Measurements from ENCODE around the gene OAS3. TPM values are rescaled to one million over a fixed set of nuclear protein-coding genes. Genes with fewer than 3 reads are reported as not detected.

Gene OAS3
- total RNA-seq (2013; cell fraction: nucleolus; rRNA removed) = 70.3 and 71.7 TPM in 2 replicates
- total RNA-seq (2014; rRNA removed) (22.2 and 28.5 TPM in 2 replicates), total RNA-seq (2014; rRNA removed; fragmentation: Illumina TruSeq; extraction: Trizol) (13.8 and 16.4 TPM in 2 replicates), total RNA-seq (2021) (39.0 and 44.0 TPM in 2 replicates), polyA plus RNA-seq (2011; rRNA removed) (62.6 and 107 TPM in 2 replicates), polyA plus RNA-seq (2014; fragmentation: Illumina TruSeq; extraction: Trizol) (30.1 and 30.7 TPM in 2 replicates), polyA plus RNA-seq (2014; fragmentation: Nextera tagmentation; extraction: Ambion mirVana) (1 to 10 TPM; 5.1 to 5.9 TPM), polyA plus RNA-seq (2014; rRNA removed) (27.8 and 30.9 TPM in 2 replicates), polyA plus RNA-seq (2016; fragmentation: Nextera tagmentation; extraction: Ambion mirVana) (10 to 100 TPM; 10.8 to 11.0 TPM), polyA minus RNA-seq (2011; rRNA and poly(A)+ RNA removed) (179 and 262 TPM in 2 replicates), Bru-seq, nascent RNA (percentile 78 among the genes with signal in this experiment), BruChase-seq, experiment 1, labeled RNA remaining after a 6-hour chase (percentile 84 among the genes with signal in this experiment), BruChase-seq, experiment 2, labeled RNA remaining after a 2-hour chase (percentile 74 among the genes with signal in this experiment)
- 17.1 TPM for polyA plus RNA-seq (2011; ENCODE audit: low read depth)
- 120 and 180 TPM in 2 replicates for polyA plus RNA-seq (2011; cell fraction: cytosol; rRNA removed)
- polyA plus RNA-seq (2011; cell fraction: nucleus; rRNA removed) = 245 and 329 TPM in 2 replicates
- polyA plus RNA-seq (2012) = 24.3 and 27.7 TPM in 2 replicates
- 36.1 and 38.2 TPM in 2 replicates for polyA minus RNA-seq (2011; cell fraction: cytosol; rRNA and poly(A)+ RNA removed)
- polyA minus RNA-seq (2011; cell fraction: nucleus; rRNA and poly(A)+ RNA removed) = 56.2 and 85.2 TPM in 2 replicates
- long read RNA-seq, experiment 1, full-length matches to known transcripts = 3 of 5 reads
- long read RNA-seq, experiment 1, partial matches to known transcripts = 0 of 5 reads
- long read RNA-seq, experiment 1, other reads (novel, unspliced or antisense) = 2 of 5 reads
- long read RNA-seq, experiment 2, partial matches to known transcripts = 64 of 74 reads
- long read RNA-seq, experiment 2, other reads (novel, unspliced or antisense) = 2 of 74 reads

DNA sequence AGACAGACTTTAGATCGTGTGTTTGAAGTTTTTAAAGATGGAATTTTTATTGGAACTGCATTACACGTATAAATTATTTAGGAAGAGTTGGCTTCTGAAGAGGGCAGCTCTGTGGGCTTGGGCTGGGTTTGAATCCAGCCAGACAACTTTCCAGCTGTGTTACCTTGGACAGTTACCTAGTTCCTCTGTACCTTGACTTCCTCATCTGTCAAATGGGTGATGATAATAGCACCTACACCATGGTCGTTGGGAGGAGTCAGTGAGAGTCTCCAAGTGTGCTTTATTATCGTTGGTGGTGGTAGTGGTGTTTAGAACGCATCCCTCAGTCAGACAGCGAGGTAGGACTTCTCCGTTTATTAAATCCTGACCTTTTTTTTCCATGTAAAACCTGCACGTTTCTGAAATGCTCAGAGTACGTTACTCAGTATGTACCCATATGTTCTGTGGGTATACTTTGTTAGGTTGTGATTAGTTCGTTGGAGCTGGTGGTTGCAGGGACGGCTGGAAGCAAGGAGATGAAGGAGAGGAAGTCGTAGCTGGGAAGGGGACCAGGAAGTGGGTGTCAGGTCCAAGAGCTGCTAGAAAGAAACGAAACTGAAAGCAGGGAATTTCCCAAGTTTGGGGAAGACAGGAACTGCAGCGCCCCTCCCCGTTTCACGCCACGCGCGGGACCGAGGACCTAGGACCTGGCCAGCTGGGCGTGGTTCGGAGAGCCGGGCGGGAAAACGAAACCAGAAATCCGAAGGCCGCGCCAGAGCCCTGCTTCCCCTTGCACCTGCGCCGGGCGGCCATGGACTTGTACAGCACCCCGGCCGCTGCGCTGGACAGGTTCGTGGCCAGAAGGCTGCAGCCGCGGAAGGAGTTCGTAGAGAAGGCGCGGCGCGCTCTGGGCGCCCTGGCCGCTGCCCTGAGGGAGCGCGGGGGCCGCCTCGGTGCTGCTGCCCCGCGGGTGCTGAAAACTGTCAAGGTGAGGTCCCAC lies at the start of gene OAS3:
TSS of gene OAS3 (plus strand) at position 734 of the 979 bp plus-strand sequence. CDS start at position 791, 57 bp downstream.
- Histone ChIP-seq H2AFZ (ENCODE audit: control insufficient read depth, low read depth, low read length) (peak within 1 kb of the TSS; percentile 78), H3K27me3 (replicated peaks in 1 of 2; ENCODE audit: control insufficient read depth in 2 of 2, insufficient read depth in 2 of 2, low read length in 1 of 2) (no peaks in the 10 kb centered on the region), H3K27ac (ENCODE audit: control insufficient read depth, insufficient read depth) (peak within 1 kb of the TSS; percentile 67), H3K4me1 (ENCODE audit: control insufficient read depth, insufficient read depth, low read length) (peaks cover 8% of the 10 kb centered on the region), H3K79me2 (ENCODE audit: control insufficient read depth, insufficient read depth, low read length) (peaks cover 26% of the 10 kb centered on the region), H3K9me3 (replicated peaks; ENCODE audit: control insufficient read depth, insufficient read depth, low read length) (no peaks in the 10 kb centered on the region), H3K36me3 (ENCODE audit: control insufficient read depth in 2 of 2, insufficient read depth in 2 of 2, low read length in 1 of 2) (peaks cover 0 to under 1% of the 10 kb centered on the region in 2 experiments; a peak in 2 of 4 replicates), H4K20me1 (ENCODE audit: control insufficient read depth, insufficient read depth) (no peaks in the 10 kb centered on the region), H3K9ac (ENCODE audit: control insufficient read depth, insufficient read depth, low read length) (peak within 1 kb of the TSS; percentile 70), H3K4me3 (peak within 1 kb of the TSS; percentile 70), H3K4me2 (ENCODE audit: control insufficient read depth, insufficient read depth) (peak within 1 kb of the TSS; percentile 99)
- ATAC-seq (peak; percentile 81), DNase-seq (ENCODE audit: low read depth, low spot score) (peak; percentile 45), FAIRE-seq (peak; percentile 92)
- WGBS (ENCODE audit: insufficient coverage, insufficient replicate concordance, low lambda C conversion rate, missing lambda C conversion rate) = 7% methylated on average over 50 of the region's 50 CpGs
- intact Hi-C loops (cut with micrococcal nuclease; ENCODE audit: unreplicated experiment) = loop anchor here (1.0 kb wide), 1 partner anchor 31 kb away; no protein-coding TSS in a partner anchor
- in situ Hi-C loops (cut with MboI) = no loop called here
- ChIA-PET POLR2A (interaction anchor here (0.8 to 2.1 kb wide), 7 partner anchors 13 to 42 kb away, joined by 3 to 16 read pairs (median 4); partner anchors contain the start of genes OAS1 and OAS2), RAD21 (ENCODE audit: unreplicated experiment) (interaction anchor here (1.1 to 2.0 kb wide), 4 partner anchors 13 to 40 kb away, joined by 5 to 19 read pairs (median 10); partner anchors contain the start of genes OAS1 and OAS2), CTCF (interaction anchor here (0.7 to 2.0 kb wide), 7 partner anchors 10 to 43 kb away, joined by 3 to 16 read pairs (median 6); partner anchors contain the start of gene OAS2), SMC1A (ENCODE audit: uncharacterized antibody, unreplicated experiment) (interaction anchor here (0.8 to 3.4 kb wide), 6 partner anchors 12 to 55 kb away, joined by 3 to 27 read pairs (median 8); partner anchors contain the start of genes OAS1 and OAS2)
- no TSS peak for BruUV-seq (replicated peaks)
- TF ChIP-seq, protein P1, sequence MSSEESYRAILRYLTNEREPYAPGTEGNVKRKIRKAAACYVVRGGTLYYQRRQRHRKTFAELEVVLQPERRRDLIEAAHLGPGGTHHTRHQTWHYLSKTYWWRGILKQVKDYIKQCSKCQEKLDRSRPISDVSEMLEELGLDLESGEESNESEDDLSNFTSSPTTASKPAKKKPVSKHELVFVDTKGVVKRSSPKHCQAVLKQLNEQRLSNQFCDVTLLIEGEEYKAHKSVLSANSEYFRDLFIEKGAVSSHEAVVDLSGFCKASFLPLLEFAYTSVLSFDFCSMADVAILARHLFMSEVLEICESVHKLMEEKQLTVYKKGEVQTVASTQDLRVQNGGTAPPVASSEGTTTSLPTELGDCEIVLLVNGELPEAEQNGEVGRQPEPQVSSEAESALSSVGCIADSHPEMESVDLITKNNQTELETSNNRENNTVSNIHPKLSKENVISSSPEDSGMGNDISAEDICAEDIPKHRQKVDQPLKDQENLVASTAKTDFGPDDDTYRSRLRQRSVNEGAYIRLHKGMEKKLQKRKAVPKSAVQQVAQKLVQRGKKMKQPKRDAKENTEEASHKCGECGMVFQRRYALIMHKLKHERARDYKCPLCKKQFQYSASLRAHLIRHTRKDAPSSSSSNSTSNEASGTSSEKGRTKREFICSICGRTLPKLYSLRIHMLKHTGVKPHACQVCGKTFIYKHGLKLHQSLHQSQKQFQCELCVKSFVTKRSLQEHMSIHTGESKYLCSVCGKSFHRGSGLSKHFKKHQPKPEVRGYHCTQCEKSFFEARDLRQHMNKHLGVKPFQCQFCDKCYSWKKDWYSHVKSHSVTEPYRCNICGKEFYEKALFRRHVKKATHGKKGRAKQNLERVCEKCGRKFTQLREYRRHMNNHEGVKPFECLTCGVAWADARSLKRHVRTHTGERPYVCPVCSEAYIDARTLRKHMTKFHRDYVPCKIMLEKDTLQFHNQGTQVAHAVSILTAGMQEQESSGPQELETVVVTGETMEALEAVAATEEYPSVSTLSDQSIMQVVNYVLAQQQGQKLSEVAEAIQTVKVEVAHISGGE (CRISPR knock-in tag; IDR thresholded peaks at IDR 0.05) = no peak
- TF ChIP-seq ATF3 (IDR thresholded peaks at IDR 0.05; ENCODE audit: borderline replicate concordance, extremely low read depth, low read depth, low read length) = no peak
- TF ChIP-seq E2F8 (IDR thresholded peaks at IDR 0.05; ENCODE audit: low read depth, partially characterized antibody) = peak; percentile 21
- peak; percentile 77; the same call in 1 of the 2 replicates for TF ChIP-seq DPF2 (IDR thresholded peaks at IDR 0.05)
- TF ChIP-seq RBBP5 (conservative IDR thresholded peaks at IDR 0.05) = no peak
- peak; percentile 50; the same call in 1 of the 2 replicates for TF ChIP-seq SPI1 (IDR thresholded peaks at IDR 0.05; ENCODE audit: borderline replicate concordance, insufficient read depth, low read depth, low read length)
- peak; percentile 94 for TF ChIP-seq RELA (IDR thresholded peaks at IDR 0.05; ENCODE audit: borderline replicate concordance, partially characterized antibody)
- TF ChIP-seq ATF7 (IDR thresholded peaks at IDR 0.05; ENCODE audit: low read depth) = peak; percentile 37; the same call in 1 of the 2 replicates
- peak; percentile 89 for TF ChIP-seq GATAD2B (conservative IDR thresholded peaks at IDR 0.05; ENCODE audit: low read depth)
- peak; percentile 65 for TF ChIP-seq YY1 (IDR thresholded peaks at IDR 0.05; ENCODE audit: low read depth, low read length)
